ENCODE data around the gene MED12L. TPM values are rescaled to one million over a fixed set of nuclear protein-coding genes. Genes with fewer than 3 reads are reported as not detected.
"Not testable (repeated sequence)": the region's sequence is repeated elsewhere in the genome, so short reads cannot be mapped to it uniquely, and the experiment has no call there.

The MED12L gene
- total RNA-seq, 1 donor from 2014 or later = not detected

- DNase-seq (ENCODE audit: low read depth in 2 of 2) = no peak
Measured at GRCh38 chr3:151142929-151143328, 57.5 kb downstream of the MED12L start.

GRCh38 chr3:151144016-151144415 is 58.6 kb downstream of the MED12L start:
- no peak for DNase-seq (ENCODE audit: low read depth in 2 of 2)

GRCh38 chr3:151144760-151145159 is 59.3 kb downstream of the MED12L start:
- DNase-seq (ENCODE audit: low read depth in 2 of 2) = no peak

- no peak for DNase-seq (ENCODE audit: low read depth in 2 of 2)
Measured at GRCh38 chr3:151145713-151146070, 60.2 kb downstream of the MED12L start.

GRCh38 chr3:151146071-151146730 is 60.7 kb downstream of the MED12L start:
- peak; percentile 73 to 80 for DNase-seq (ENCODE audit: low read depth in 2 of 2)

GRCh38 chr3:151146731-151147091 is 61.2 kb downstream of the MED12L start:
- peak in 1 of 2 donors; percentile 18 for DNase-seq (ENCODE audit: low read depth in 2 of 2)

- no peak for DNase-seq (ENCODE audit: low read depth in 2 of 2)
Measured at GRCh38 chr3:151147299-151147698, 61.8 kb downstream of the MED12L start.

GRCh38 chr3:151152455-151153079 is 67.1 kb downstream of the MED12L start:
- DNase-seq (ENCODE audit: low read depth in 2 of 2) = no peak

GRCh38 chr3:151154566-151154965 is 69.1 kb downstream of the MED12L start:
- no peak for DNase-seq (ENCODE audit: low read depth in 2 of 2)

- DNase-seq (ENCODE audit: low read depth in 2 of 2) = no peak
Measured at GRCh38 chr3:151155409-151156128, 70.1 kb downstream of the MED12L start.

- peak; percentile 63 to 65 for DNase-seq (ENCODE audit: low read depth in 2 of 2)
Measured at GRCh38 chr3:151156618-151157216, 71.3 kb downstream of the MED12L start.

- no peak for DNase-seq (ENCODE audit: low read depth in 2 of 2)
Measured at GRCh38 chr3:151159806-151160205, 74.3 kb downstream of the MED12L start.

- no peak for DNase-seq (ENCODE audit: low read depth in 2 of 2)
Measured at GRCh38 chr3:151165226-151165625, 79.8 kb downstream of the MED12L start.

GRCh38 chr3:151166161-151166560 is 80.7 kb downstream of the MED12L start:
- DNase-seq (ENCODE audit: low read depth in 2 of 2) = no peak

- DNase-seq (ENCODE audit: low read depth in 2 of 2) = peak; percentile 49 to 58
Measured at GRCh38 chr3:151168269-151169094, 83.0 kb downstream of the MED12L start.

- no peak for DNase-seq (ENCODE audit: low read depth in 2 of 2)
Measured at GRCh38 chr3:151169262-151169947, 83.9 kb downstream of the MED12L start.

GRCh38 chr3:151169948-151170679 is 84.7 kb downstream of the MED12L start:
- DNase-seq (ENCODE audit: low read depth in 2 of 2) = not testable (repeated sequence)

GRCh38 chr3:151171145-151171757 is 85.8 kb downstream of the MED12L start:
- no peak for DNase-seq (ENCODE audit: low read depth in 2 of 2)

- no peak for DNase-seq (ENCODE audit: low read depth in 2 of 2)
Measured at GRCh38 chr3:151174351-151174750, 88.9 kb downstream of the MED12L start.

GRCh38 chr3:151175952-151176351 is 90.5 kb downstream of the MED12L start:
- no peak for DNase-seq (ENCODE audit: low read depth in 2 of 2)

Data from lung microvascular endothelial cell (primary cell).